Activated CD8-positive, alpha-beta T cell treated with anti-CD3 and anti-CD28 coated beads for 36 hours (primary cell): ENCODE results near the gene PAQR8. TPM values are rescaled to one million over a fixed set of nuclear protein-coding genes. Genes with fewer than 3 reads are reported as not detected.

Source experiments
- ATAC-seq: fragments of 200-7000 bp; cut with Tn5 transposase; one replicate; pipeline ENCODE4 v1.10.0; 2021; ENCODE audit warnings: mild to moderate bottlenecking, moderate library complexity
- CTCF ChIA-PET: fragments of 350-600 bp; sonication (Branson Sonifier 250); formaldehyde crosslinking; loops from one replicate; lab custom pipeline; 2021; ENCODE audit warnings: antibody characterized with exemption; lab: Charles Lee
- POLR2A ChIA-PET: fragments of 350-600 bp; sonication (Branson Sonifier 250); formaldehyde crosslinking; loops from one replicate; lab custom pipeline; 2021; ENCODE audit warnings: antibody characterized with exemption; lab: Charles Lee
- DNase-seq: peaks from one replicate; pipeline ENCODE4 v3.0.0-alpha.2; 2020
- H3K27ac Mint-ChIP-seq: one replicate; pipeline ENCODE4 v1.8.0; 2021; ENCODE audit warnings: mild to moderate bottlenecking, mixed read lengths
- H3K27me3 Mint-ChIP-seq: one replicate; pipeline ENCODE4 v1.8.0; 2021; ENCODE audit warnings: mixed read lengths
- H3K36me3 Mint-ChIP-seq: one replicate; pipeline ENCODE4 v1.8.0; 2021; ENCODE audit warnings: low read depth, mixed read lengths
- H3K4me1 Mint-ChIP-seq: one replicate; pipeline ENCODE4 v1.8.0; 2021; ENCODE audit warnings: low read depth, mixed read lengths
- H3K4me3 Mint-ChIP-seq: one replicate; pipeline ENCODE4 v1.8.0; 2021; ENCODE audit warnings: mild to moderate bottlenecking, moderate library complexity, mixed read lengths
- H3K9me3 Mint-ChIP-seq: one replicate; pipeline ENCODE4 v1.8.0; 2021; ENCODE audit warnings: mixed read lengths
- intact Hi-C: fragments of 100-400 bp; cut with micrococcal nuclease; formaldehyde crosslinking; loops from one replicate; pipeline ENCODE4 v1.10.0; 2022
- total RNA-seq, 2 experiments: library from RNA; stranded (reverse); gene quantifications; one replicate each; pipeline ENCODE4 v1.2.3, GENCODE V29; 2021
- TF ChIP-seq, protein P1 (sequence below): fragments of 200-600 bp; IDR thresholded peaks from one replicate; pipeline ENCODE4 v1.8.0; 2022; ENCODE audit warnings: antibody characterized with exemption, mild to moderate bottlenecking

The PAQR8 gene
- total RNA-seq, 2 experiments from 2014 or later = 12.9 to 13.7 TPM

GRCh38 chr6:52438926-52439325, 77.0 kb downstream of the PAQR8 start:
- ATAC-seq (no peak), DNase-seq (no peak)
- Mint-ChIP-seq H3K36me3 (no peaks in the 10 kb centered on the region), H3K4me1 (no peaks in the 10 kb centered on the region), H3K4me3 (no peak overlapping the region), H3K27me3 (no peaks in the 10 kb centered on the region), H3K27ac (no peak overlapping the region), H3K9me3 (peaks cover 1% of the 10 kb centered on the region)
- CTCF ChIA-PET = interaction anchor here (0.9 to 1.1 kb wide), 2 partner anchors 12 to 159 kb away, joined by 3 to 4 read pairs; no protein-coding TSS in a partner anchor
- intact Hi-C loops = no loop called here
- POLR2A ChIA-PET = no interaction called here
- TF ChIP-seq, protein P1, sequence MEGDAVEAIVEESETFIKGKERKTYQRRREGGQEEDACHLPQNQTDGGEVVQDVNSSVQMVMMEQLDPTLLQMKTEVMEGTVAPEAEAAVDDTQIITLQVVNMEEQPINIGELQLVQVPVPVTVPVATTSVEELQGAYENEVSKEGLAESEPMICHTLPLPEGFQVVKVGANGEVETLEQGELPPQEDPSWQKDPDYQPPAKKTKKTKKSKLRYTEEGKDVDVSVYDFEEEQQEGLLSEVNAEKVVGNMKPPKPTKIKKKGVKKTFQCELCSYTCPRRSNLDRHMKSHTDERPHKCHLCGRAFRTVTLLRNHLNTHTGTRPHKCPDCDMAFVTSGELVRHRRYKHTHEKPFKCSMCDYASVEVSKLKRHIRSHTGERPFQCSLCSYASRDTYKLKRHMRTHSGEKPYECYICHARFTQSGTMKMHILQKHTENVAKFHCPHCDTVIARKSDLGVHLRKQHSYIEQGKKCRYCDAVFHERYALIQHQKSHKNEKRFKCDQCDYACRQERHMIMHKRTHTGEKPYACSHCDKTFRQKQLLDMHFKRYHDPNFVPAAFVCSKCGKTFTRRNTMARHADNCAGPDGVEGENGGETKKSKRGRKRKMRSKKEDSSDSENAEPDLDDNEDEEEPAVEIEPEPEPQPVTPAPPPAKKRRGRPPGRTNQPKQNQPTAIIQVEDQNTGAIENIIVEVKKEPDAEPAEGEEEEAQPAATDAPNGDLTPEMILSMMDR = no peak

DNA sequence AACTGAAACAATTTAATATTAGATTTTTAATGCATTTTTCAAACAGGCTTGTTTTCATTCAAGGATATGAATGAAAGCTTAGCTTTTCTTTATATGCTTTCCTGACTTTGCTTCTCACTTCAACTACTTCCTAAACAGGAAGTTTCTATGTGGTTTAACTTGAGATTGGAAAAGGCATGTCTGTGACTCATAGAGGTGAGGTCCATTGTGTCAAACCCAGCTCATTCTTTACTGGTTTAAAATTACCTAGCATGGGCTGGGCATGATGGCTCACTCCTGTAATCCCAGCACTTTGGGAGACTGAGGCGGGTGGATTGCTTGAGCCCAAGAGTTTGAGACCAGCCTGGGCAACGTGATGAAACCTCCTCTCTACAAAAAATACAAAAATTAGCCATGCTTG, 92.6 kb downstream of the PAQR8 start:
- Mint-ChIP-seq H3K9me3 (peaks cover 17% of the 10 kb centered on the region), H3K27me3 (no peaks in the 10 kb centered on the region), H3K27ac (no peak overlapping the region), H3K4me3 (no peak overlapping the region), H3K4me1 (no peaks in the 10 kb centered on the region), H3K36me3 (peaks cover 13% of the 10 kb centered on the region)
- TF ChIP-seq, protein P1 = no peak
- POLR2A ChIA-PET = no interaction called here
- CTCF ChIA-PET = interaction anchor here (1.3 kb wide), 1 partner anchor 13 kb away, joined by 3 read pairs; no protein-coding TSS in a partner anchor
- ATAC-seq (no peak), DNase-seq (no peak)
- intact Hi-C loops = no loop called here

GRCh38 chr6:52457096-52457495, 95.1 kb downstream of the PAQR8 start:
- TF ChIP-seq, protein P1 = no peak
- H3K4me1 Mint-ChIP-seq = no peaks in the 10 kb centered on the region
- H3K9me3 Mint-ChIP-seq = peaks cover 1% of the 10 kb centered on the region
- ATAC-seq (no peak), DNase-seq (no peak)
- H3K4me3 Mint-ChIP-seq = no peak overlapping the region
- no peak overlapping the region for H3K27ac Mint-ChIP-seq
- POLR2A ChIA-PET = no interaction called here
- H3K36me3 Mint-ChIP-seq = no peaks in the 10 kb centered on the region
- intact Hi-C loops = no loop called here
- no peaks in the 10 kb centered on the region for H3K27me3 Mint-ChIP-seq
- CTCF ChIA-PET = no interaction called here

Other genes with a start within 250 kb of the PAQR8 start
- not detected for gene IL17A, start 175.8 kb upstream of the PAQR8 start, total RNA-seq
- under 1 TPM; 0.76 to 0.86 TPM for gene IL17F, start 117.7 kb upstream of the PAQR8 start, total RNA-seq
- gene MCM3, start 77.4 kb upstream of the PAQR8 start, total RNA-seq = 100 to 1,000 TPM; 291 to 293 TPM
- gene EFHC1, start 58.2 kb downstream of the PAQR8 start, total RNA-seq = 1 to 10 TPM; 1.9 to 2.1 TPM
- 1 to 10 TPM in 1 of 2 experiments, under 1 TPM in 1; 0.94 to 1.0 TPM for gene TRAM2, start 214.9 kb downstream of the PAQR8 start, total RNA-seq